ENCODE results near the gene ATP1A1.

The ATP1A1 gene

DNA sequence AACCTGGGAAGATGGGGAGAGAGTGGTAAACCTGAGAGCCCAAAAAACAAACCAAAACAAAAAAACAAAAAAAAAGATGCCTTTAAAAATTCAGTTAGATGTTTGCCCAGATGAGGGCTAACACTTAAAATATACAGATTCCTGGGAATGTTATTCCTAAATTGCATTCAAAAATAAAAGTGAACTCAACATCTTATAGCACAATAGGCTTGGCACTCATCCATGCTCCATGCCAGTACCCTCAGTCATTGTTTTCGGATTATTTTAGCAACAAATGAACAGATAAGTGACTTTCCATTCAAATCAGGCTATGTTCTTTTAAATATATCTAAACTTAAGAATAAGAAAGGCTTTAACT lies 3.7 kb downstream of the ATP1A1 start (continued):
- TF ChIP-seq SCRT2 (tag by site-specific recombination; IDR thresholded peaks at IDR 0.05), result no peak
- TF ChIP-seq, protein P1, sequence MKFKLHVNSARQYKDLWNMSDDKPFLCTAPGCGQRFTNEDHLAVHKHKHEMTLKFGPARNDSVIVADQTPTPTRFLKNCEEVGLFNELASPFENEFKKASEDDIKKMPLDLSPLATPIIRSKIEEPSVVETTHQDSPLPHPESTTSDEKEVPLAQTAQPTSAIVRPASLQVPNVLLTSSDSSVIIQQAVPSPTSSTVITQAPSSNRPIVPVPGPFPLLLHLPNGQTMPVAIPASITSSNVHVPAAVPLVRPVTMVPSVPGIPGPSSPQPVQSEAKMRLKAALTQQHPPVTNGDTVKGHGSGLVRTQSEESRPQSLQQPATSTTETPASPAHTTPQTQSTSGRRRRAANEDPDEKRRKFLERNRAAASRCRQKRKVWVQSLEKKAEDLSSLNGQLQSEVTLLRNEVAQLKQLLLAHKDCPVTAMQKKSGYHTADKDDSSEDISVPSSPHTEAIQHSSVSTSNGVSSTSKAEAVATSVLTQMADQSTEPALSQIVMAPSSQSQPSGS (tag by site-specific recombination; IDR thresholded peaks at IDR 0.05; ENCODE audit: low read depth), result no peak
- TF ChIP-seq, protein P2, sequence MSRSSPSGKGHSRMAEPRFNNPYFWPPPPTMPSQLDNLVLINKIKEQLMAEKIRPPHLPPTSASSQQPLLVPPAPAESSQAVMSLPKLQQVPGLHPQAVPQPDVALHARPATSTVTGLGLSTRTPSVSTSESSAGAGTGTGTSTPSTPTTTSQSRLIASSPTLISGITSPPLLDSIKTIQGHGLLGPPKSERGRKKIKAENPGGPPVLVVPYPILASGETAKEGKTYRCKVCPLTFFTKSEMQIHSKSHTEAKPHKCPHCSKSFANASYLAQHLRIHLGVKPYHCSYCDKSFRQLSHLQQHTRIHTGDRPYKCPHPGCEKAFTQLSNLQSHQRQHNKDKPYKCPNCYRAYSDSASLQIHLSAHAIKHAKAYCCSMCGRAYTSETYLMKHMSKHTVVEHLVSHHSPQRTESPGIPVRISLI (tag by site-specific recombination; IDR thresholded peaks at IDR 0.05), result 0 out of 2 replicates have a peak, but pooled peaks have one; percentile 42
- TF ChIP-seq WT1 (tag by site-specific recombination; IDR thresholded peaks at IDR 0.05), result peak; percentile 50; the same call in 1 of the 2 replicates

DNA sequence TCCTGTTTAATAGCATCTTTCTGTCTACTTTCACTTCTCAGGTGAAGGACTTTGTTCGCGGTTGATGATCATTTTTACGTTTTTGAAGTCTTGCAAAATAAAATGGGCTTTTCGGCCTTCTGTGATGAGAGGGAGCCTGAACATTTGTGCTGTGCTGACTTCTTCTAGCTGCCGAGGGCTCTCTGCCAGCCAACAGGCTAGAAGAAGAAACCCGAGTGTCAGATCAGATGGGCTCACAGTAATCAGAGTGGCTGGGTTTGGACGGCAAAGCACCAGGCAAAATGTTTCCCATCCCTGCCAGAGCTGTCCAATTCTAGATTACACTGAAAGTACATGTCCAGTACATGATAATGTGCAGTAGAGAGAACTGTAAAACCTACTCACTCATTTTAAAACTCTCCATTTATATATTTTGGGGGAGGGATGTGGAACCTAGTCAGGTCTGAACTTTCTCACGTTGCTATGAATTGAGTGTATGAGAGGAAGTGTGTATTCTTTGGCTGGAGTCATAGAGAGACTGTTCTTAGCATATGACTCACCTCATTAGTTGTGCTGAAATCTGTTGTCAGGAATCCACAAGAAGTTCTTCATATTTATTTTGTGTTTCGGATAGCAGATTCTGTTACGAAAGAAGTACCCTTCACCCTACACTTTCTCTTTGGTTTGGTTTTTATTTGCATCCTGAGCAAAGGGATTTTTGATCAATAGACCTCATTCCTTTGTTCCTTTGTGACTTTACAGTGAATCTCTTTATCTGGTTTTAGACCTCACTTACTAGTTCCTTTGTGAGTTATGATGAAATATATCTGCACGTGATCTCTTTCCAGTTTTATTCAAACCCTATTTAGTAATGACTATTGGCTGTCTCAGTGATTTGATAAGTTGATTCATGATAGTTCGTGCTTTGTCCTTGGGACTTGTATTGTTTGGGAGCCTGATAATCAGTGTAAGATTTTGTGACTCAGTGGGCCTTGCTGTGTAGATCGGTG lies 4.8 kb downstream of the ATP1A1 start:
- Histone ChIP-seq H3K4me3 (ENCODE audit: low read depth, low read length) (peak overlapping the region; percentile 18), H3K27ac (ENCODE audit: extremely low read depth, low read depth, low read length) (peak overlapping the region; percentile 28), H3K9me3 (ENCODE audit: control insufficient read depth, insufficient read depth, low read depth, low read length) (no peaks in the 10 kb centered on the region), H3K4me1 (ENCODE audit: control insufficient read depth, insufficient read depth, low read length) (peaks cover 43% of the 10 kb centered on the region), H3K36me3 (ENCODE audit: control insufficient read depth in 2 of 2, insufficient read depth in 1 of 2, low read length in 2 of 2) (no peaks in the 10 kb centered on the region)
- POLR2A ChIA-PET, result interaction anchor here (1.0 kb wide), 1 partner anchor 41 kb away, joined by 3 read pairs; no protein-coding TSS in a partner anchor
- CTCF ChIA-PET, result interaction anchor here (1.0 to 2.4 kb wide), 4 partner anchors 109 to 239 kb away, joined by 3 to 10 read pairs (median 4); no protein-coding TSS in a partner anchor
- TF ChIP-seq KLF10 (tag by site-specific recombination; IDR thresholded peaks at IDR 0.05) (no peak), ZNF670 (tag by site-specific recombination; IDR thresholded peaks at IDR 0.05; ENCODE audit: low read depth) (no peak), ZNF600 (tag by site-specific recombination; IDR thresholded peaks at IDR 0.05) (peak; percentile 94), FEZF1 (tag by site-specific recombination; IDR thresholded peaks at IDR 0.05) (no peak), BCL11A (tag by site-specific recombination; IDR thresholded peaks at IDR 0.05; ENCODE audit: low read depth) (no peak), ZNF785 (tag by site-specific recombination; IDR thresholded peaks at IDR 0.05) (no peak), ZNF114 (tag by site-specific recombination; IDR thresholded peaks at IDR 0.05) (no peak), ZBTB20 (tag by site-specific recombination; IDR thresholded peaks at IDR 0.05) (peak; percentile 12; the same call in 1 of the 2 replicates), ZNF335 (tag by site-specific recombination; conservative IDR thresholded peaks at IDR 0.05) (no peak), MYNN (tag by site-specific recombination; IDR thresholded peaks at IDR 0.05; ENCODE audit: borderline replicate concordance) (no peak), ZNF132 (tag by site-specific recombination; IDR thresholded peaks at IDR 0.05; ENCODE audit: borderline replicate concordance) (no peak), MZF1 (tag by site-specific recombination; IDR thresholded peaks at IDR 0.05; ENCODE audit: borderline replicate concordance) (no peak), ZNF660 (tag by site-specific recombination; IDR thresholded peaks at IDR 0.05) (peak; percentile 37; the same call in 1 of the 2 replicates), ZNF155 (tag by site-specific recombination; IDR thresholded peaks at IDR 0.05) (no peak), ZNF174 (tag by site-specific recombination; IDR thresholded peaks at IDR 0.05) (no peak), ZNF610 (tag by site-specific recombination; IDR thresholded peaks at IDR 0.05; ENCODE audit: borderline replicate concordance) (no peak), ZNF677 (tag by site-specific recombination; IDR thresholded peaks at IDR 0.05) (0 out of 2 replicates have a peak, but pooled peaks have one; percentile 61), ZNF366 (tag by site-specific recombination; conservative IDR thresholded peaks at IDR 0.05) (peak; percentile 43), SETDB1 (IDR thresholded peaks at IDR 0.05; ENCODE audit: insufficient read length, low read length) (no peak), ZNF596 (tag by site-specific recombination; IDR thresholded peaks at IDR 0.05) (no peak)
- TF ChIP-seq, protein P3, sequence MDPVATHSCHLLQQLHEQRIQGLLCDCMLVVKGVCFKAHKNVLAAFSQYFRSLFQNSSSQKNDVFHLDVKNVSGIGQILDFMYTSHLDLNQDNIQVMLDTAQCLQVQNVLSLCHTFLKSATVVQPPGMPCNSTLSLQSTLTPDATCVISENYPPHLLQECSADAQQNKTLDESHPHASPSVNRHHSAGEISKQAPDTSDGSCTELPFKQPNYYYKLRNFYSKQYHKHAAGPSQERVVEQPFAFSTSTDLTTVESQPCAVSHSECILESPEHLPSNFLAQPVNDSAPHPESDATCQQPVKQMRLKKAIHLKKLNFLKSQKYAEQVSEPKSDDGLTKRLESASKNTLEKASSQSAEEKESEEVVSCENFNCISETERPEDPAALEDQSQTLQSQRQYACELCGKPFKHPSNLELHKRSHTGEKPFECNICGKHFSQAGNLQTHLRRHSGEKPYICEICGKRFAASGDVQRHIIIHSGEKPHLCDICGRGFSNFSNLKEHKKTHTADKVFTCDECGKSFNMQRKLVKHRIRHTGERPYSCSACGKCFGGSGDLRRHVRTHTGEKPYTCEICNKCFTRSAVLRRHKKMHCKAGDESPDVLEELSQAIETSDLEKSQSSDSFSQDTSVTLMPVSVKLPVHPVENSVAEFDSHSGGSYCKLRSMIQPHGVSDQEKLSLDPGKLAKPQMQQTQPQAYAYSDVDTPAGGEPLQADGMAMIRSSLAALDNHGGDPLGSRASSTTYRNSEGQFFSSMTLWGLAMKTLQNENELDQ (tag by site-specific recombination; IDR thresholded peaks at IDR 0.05; ENCODE audit: low read depth), result no peak
- TF ChIP-seq, protein P4, sequence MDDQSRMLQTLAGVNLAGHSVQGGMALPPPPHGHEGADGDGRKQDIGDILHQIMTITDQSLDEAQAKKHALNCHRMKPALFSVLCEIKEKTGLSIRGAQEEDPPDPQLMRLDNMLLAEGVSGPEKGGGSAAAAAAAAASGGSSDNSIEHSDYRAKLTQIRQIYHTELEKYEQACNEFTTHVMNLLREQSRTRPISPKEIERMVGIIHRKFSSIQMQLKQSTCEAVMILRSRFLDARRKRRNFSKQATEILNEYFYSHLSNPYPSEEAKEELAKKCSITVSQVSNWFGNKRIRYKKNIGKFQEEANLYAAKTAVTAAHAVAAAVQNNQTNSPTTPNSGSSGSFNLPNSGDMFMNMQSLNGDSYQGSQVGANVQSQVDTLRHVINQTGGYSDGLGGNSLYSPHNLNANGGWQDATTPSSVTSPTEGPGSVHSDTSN (CRISPR knock-in tag; IDR thresholded peaks at IDR 0.05), result no peak
- TF ChIP-seq, protein P5, sequence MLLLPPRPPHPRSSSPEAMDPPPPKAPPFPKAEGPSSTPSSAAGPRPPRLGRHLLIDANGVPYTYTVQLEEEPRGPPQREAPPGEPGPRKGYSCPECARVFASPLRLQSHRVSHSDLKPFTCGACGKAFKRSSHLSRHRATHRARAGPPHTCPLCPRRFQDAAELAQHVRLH (tag by site-specific recombination; IDR thresholded peaks at IDR 0.05), result no peak
- TF ChIP-seq, protein P6, sequence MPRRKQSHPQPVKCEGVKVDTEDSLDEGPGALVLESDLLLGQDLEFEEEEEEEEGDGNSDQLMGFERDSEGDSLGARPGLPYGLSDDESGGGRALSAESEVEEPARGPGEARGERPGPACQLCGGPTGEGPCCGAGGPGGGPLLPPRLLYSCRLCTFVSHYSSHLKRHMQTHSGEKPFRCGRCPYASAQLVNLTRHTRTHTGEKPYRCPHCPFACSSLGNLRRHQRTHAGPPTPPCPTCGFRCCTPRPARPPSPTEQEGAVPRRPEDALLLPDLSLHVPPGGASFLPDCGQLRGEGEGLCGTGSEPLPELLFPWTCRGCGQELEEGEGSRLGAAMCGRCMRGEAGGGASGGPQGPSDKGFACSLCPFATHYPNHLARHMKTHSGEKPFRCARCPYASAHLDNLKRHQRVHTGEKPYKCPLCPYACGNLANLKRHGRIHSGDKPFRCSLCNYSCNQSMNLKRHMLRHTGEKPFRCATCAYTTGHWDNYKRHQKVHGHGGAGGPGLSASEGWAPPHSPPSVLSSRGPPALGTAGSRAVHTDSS (tag by site-specific recombination; IDR thresholded peaks at IDR 0.05), result no peak
